ENCODE data around the gene HOXA6. TPM values are rescaled to one million over a fixed set of nuclear protein-coding genes. Genes with fewer than 3 reads are reported as not detected.
A peak's percentile ranks its signal among the peaks of the same experiment; 100 is the strongest.

HOXA6 gene
- total RNA-seq, 1 experiment from 2014 or later, result not detected

DNA sequence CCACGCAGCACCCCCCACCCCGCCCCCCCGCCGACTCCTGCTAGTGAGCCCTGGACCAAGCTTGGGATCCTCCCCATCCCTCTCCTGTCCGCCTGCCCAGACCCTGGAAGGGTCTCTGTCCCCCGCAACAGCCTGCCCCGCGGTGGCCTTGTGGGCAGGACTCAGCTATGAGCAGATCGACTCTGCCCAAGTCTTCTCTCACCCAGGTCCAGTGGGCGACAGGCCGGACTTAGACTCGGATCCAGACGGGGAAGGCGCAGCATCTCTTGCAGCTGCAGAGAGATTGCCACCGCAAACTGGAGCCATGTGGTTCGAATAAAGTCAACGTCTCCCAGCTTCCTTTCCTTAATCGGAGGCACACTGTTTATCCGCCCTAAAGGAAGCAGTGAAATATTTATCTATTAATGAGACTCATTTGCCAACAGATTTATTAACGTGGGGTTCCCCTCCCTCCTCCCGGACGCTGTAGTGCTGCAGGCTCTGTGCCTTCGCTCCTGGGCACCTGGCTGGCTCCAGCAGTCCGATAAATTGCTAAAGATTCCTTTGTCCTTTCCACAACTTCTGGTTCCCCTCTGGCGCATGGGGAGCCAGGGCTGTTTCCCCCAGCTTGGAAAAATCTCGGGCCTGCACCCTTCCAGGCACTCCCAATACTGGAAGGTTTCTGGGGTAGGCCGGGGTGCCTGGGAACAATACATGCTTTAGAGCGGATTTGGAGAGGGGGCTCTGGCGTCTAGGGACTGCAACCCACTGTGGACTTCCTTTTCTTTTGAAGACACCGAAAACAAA is 9.5 kb upstream of the HOXA6 start (continued):
- TF ChIP-seq, protein P1, sequence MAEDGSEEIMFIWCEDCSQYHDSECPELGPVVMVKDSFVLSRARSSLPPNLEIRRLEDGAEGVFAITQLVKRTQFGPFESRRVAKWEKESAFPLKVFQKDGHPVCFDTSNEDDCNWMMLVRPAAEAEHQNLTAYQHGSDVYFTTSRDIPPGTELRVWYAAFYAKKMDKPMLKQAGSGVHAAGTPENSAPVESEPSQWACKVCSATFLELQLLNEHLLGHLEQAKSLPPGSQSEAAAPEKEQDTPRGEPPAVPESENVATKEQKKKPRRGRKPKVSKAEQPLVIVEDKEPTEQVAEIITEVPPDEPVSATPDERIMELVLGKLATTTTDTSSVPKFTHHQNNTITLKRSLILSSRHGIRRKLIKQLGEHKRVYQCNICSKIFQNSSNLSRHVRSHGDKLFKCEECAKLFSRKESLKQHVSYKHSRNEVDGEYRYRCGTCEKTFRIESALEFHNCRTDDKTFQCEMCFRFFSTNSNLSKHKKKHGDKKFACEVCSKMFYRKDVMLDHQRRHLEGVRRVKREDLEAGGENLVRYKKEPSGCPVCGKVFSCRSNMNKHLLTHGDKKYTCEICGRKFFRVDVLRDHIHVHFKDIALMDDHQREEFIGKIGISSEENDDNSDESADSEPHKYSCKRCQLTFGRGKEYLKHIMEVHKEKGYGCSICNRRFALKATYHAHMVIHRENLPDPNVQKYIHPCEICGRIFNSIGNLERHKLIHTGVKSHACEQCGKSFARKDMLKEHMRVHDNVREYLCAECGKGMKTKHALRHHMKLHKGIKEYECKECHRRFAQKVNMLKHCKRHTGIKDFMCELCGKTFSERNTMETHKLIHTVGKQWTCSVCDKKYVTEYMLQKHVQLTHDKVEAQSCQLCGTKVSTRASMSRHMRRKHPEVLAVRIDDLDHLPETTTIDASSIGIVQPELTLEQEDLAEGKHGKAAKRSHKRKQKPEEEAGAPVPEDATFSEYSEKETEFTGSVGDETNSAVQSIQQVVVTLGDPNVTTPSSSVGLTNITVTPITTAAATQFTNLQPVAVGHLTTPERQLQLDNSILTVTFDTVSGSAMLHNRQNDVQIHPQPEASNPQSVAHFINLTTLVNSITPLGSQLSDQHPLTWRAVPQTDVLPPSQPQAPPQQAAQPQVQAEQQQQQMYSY (CRISPR knock-in tag; IDR thresholded peaks at IDR 0.05), result no peak
- TF ChIP-seq, protein P2, sequence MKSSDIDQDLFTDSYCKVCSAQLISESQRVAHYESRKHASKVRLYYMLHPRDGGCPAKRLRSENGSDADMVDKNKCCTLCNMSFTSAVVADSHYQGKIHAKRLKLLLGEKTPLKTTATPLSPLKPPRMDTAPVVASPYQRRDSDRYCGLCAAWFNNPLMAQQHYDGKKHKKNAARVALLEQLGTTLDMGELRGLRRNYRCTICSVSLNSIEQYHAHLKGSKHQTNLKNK (CRISPR knock-in tag; IDR thresholded peaks at IDR 0.05), result no peak
- TF ChIP-seq, protein P3, sequence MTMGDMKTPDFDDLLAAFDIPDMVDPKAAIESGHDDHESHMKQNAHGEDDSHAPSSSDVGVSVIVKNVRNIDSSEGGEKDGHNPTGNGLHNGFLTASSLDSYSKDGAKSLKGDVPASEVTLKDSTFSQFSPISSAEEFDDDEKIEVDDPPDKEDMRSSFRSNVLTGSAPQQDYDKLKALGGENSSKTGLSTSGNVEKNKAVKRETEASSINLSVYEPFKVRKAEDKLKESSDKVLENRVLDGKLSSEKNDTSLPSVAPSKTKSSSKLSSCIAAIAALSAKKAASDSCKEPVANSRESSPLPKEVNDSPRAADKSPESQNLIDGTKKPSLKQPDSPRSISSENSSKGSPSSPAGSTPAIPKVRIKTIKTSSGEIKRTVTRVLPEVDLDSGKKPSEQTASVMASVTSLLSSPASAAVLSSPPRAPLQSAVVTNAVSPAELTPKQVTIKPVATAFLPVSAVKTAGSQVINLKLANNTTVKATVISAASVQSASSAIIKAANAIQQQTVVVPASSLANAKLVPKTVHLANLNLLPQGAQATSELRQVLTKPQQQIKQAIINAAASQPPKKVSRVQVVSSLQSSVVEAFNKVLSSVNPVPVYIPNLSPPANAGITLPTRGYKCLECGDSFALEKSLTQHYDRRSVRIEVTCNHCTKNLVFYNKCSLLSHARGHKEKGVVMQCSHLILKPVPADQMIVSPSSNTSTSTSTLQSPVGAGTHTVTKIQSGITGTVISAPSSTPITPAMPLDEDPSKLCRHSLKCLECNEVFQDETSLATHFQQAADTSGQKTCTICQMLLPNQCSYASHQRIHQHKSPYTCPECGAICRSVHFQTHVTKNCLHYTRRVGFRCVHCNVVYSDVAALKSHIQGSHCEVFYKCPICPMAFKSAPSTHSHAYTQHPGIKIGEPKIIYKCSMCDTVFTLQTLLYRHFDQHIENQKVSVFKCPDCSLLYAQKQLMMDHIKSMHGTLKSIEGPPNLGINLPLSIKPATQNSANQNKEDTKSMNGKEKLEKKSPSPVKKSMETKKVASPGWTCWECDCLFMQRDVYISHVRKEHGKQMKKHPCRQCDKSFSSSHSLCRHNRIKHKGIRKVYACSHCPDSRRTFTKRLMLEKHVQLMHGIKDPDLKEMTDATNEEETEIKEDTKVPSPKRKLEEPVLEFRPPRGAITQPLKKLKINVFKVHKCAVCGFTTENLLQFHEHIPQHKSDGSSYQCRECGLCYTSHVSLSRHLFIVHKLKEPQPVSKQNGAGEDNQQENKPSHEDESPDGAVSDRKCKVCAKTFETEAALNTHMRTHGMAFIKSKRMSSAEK (CRISPR knock-in tag; IDR thresholded peaks at IDR 0.05; ENCODE audit: borderline replicate concordance), result no peak
- no peak for TF ChIP-seq NFYB (CRISPR knock-in tag; conservative IDR thresholded peaks at IDR 0.05; ENCODE audit: low read depth)
- no peak for TF ChIP-seq ZNF416 (CRISPR knock-in tag; IDR thresholded peaks at IDR 0.05)
- no peak for TF ChIP-seq CREB1 (CRISPR knock-in tag; IDR thresholded peaks at IDR 0.05)

DNA sequence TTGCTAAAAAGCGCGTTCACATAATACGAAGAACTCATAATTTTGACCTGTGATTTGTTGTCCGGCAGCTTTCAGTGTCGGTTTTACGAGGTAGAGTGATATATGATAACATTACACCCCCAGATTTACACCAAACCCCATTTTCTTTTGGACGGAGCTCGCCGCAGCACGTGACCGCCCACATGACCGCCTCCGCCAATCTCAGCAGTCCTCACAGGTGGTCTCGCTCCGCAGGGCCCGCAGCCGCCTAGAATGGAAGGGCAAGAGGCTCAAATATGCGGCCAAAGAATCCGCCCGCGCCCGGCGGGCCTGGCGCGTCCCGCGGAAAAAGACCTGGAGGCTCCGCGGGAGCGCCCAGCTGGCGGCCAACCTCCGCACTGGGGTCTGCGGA is 8.9 kb upstream of the HOXA6 start, which contains the start of gene HOXA7:
Gene HOXA7, minus strand, starts transcription at position 168 of the 391 bp plus-strand sequence. Its CDS starts 130 bp downstream, at position 38.
- no peak within 1 kb of the TSS for H3K27ac Mint-ChIP-seq
- peak within 1 kb of the TSS; percentile 70 for H3K4me3 Mint-ChIP-seq
- DNase-seq (ENCODE audit: low spot score), result peak; percentile 79
- ATAC-seq, result peak; percentile 10
- H3K27me3 Mint-ChIP-seq (ENCODE audit: low read depth), result peaks cover 100% of the 10 kb centered on the region
- H3K36me3 Mint-ChIP-seq, result peaks cover 3% of the 10 kb centered on the region
- no peaks in the 10 kb centered on the region for H3K9me3 Mint-ChIP-seq
- ChIA-PET CTCF (interaction anchor here (0.9 to 1.5 kb wide), 5 partner anchors 9 to 787 kb away, joined by 3 to 8 read pairs (median 3); partner anchors contain the start of genes HOXA5 and HOXA9), POLR2A (no interaction called here)
- TF ChIP-seq NFATC4 (CRISPR knock-in tag; IDR thresholded peaks at IDR 0.05) (no peak), ZNF232 (CRISPR knock-in tag; IDR thresholded peaks at IDR 0.05) (no peak), GABPB1 (CRISPR knock-in tag; IDR thresholded peaks at IDR 0.05) (no peak), GRHL2 (CRISPR knock-in tag; IDR thresholded peaks at IDR 0.05; ENCODE audit: insufficient replicate concordance, severe bottlenecking) (no peak)
- TF ChIP-seq, protein P4, sequence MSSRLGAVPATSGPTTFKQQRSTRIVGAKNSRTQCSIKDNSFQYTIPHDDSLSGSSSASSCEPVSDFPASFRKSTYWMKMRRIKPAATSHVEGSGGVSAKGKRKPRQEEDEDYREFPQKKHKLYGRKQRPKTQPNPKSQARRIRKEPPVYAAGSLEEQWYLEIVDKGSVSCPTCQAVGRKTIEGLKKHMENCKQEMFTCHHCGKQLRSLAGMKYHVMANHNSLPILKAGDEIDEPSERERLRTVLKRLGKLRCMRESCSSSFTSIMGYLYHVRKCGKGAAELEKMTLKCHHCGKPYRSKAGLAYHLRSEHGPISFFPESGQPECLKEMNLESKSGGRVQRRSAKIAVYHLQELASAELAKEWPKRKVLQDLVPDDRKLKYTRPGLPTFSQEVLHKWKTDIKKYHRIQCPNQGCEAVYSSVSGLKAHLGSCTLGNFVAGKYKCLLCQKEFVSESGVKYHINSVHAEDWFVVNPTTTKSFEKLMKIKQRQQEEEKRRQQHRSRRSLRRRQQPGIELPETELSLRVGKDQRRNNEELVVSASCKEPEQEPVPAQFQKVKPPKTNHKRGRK (CRISPR knock-in tag; IDR thresholded peaks at IDR 0.05; ENCODE audit: borderline replicate concordance), result no peak
- TF ChIP-seq, protein P5, sequence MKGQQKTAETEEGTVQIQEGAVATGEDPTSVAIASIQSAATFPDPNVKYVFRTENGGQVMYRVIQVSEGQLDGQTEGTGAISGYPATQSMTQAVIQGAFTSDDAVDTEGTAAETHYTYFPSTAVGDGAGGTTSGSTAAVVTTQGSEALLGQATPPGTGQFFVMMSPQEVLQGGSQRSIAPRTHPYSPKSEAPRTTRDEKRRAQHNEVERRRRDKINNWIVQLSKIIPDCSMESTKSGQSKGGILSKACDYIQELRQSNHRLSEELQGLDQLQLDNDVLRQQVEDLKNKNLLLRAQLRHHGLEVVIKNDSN (CRISPR knock-in tag; IDR thresholded peaks at IDR 0.05), result peak; percentile 97
- TF ChIP-seq, protein P6, sequence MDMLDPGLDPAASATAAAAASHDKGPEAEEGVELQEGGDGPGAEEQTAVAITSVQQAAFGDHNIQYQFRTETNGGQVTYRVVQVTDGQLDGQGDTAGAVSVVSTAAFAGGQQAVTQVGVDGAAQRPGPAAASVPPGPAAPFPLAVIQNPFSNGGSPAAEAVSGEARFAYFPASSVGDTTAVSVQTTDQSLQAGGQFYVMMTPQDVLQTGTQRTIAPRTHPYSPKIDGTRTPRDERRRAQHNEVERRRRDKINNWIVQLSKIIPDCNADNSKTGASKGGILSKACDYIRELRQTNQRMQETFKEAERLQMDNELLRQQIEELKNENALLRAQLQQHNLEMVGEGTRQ (CRISPR knock-in tag; IDR thresholded peaks at IDR 0.05), result peak; percentile 94
- TF ChIP-seq, protein P7, sequence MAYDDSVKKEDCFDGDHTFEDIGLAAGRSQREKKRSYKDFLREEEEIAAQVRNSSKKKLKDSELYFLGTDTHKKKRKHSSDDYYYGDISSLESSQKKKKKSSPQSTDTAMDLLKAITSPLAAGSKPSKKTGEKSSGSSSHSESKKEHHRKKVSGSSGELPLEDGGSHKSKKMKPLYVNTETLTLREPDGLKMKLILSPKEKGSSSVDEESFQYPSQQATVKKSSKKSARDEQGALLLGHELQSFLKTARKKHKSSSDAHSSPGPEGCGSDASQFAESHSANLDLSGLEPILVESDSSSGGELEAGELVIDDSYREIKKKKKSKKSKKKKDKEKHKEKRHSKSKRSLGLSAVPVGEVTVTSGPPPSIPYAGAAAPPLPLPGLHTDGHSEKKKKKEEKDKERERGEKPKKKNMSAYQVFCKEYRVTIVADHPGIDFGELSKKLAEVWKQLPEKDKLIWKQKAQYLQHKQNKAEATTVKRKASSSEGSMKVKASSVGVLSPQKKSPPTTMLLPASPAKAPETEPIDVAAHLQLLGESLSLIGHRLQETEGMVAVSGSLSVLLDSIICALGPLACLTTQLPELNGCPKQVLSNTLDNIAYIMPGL (CRISPR knock-in tag; IDR thresholded peaks at IDR 0.05), result no peak
- peaks cover 13% of the 10 kb centered on the region for H3K4me1 Mint-ChIP-seq
